H9 (cell line): ENCODE results near the gene TBC1D24. TPM values are rescaled to one million over a fixed set of nuclear protein-coding genes. Genes with fewer than 3 reads are reported as not detected.
A peak's percentile ranks its signal among the peaks of the same experiment; 100 is the strongest.
"Not testable (repeated sequence)": the region's sequence is repeated elsewhere in the genome, so short reads cannot be mapped to it uniquely, and the experiment has no call there.

ENCODE experiments used
- DNase-seq: peaks from one replicate; pipeline ENCODE4 v3.0.0-alpha.2; 2017
- H2AFZ ChIP-seq: one replicate; pipeline ENCODE4 v1.6.1; 2013; ENCODE audit warnings: mild to moderate bottlenecking, low read length, control low read depth, moderate library complexity
- H2AK5ac ChIP-seq: 2 replicates; pipeline ENCODE4 v1.6.1; 2013; ENCODE audit warnings: low read length, control low read depth, mixed read lengths; ENCODE audit not compliant: insufficient read length
- H2BK120ac ChIP-seq: one replicate; pipeline ENCODE4 v1.6.1; 2013; ENCODE audit warnings: low read depth, mild to moderate bottlenecking, low read length, control low read depth, inconsistent platforms; ENCODE audit not compliant: poor library complexity, severe bottlenecking
- H2BK12ac ChIP-seq: 2 replicates; pipeline ENCODE4 v1.6.1; 2013; ENCODE audit warnings: low read length, control low read depth, mixed read lengths, low read depth; ENCODE audit not compliant: insufficient read length
- H2BK15ac ChIP-seq: 2 replicates; pipeline ENCODE4 v1.6.1; 2013; ENCODE audit warnings: low read depth, low read length, control low read depth
- H2BK20ac ChIP-seq: one replicate; pipeline ENCODE4 v1.6.1; 2013; ENCODE audit warnings: low read depth, mild to moderate bottlenecking, low read length, control low read depth, inconsistent platforms; ENCODE audit not compliant: poor library complexity, severe bottlenecking
- H2BK5ac ChIP-seq: 2 replicates; pipeline ENCODE4 v1.6.1; 2013; ENCODE audit warnings: low read length, control low read depth, mixed read lengths; ENCODE audit not compliant: insufficient read length
- H3K14ac ChIP-seq: 2 replicates; pipeline ENCODE4 v1.6.1; 2013; ENCODE audit warnings: low read length, control low read depth; ENCODE audit not compliant: insufficient read depth
- H3K18ac ChIP-seq: 2 replicates; pipeline ENCODE4 v1.6.1; 2013; ENCODE audit warnings: low read depth, mild to moderate bottlenecking, mixed read lengths, low read length, control low read depth; ENCODE audit not compliant: insufficient read length
- H3K23ac ChIP-seq: 2 replicates; pipeline ENCODE4 v1.6.1; 2013; ENCODE audit warnings: low read length, control low read depth, mixed read lengths, low read depth; ENCODE audit not compliant: insufficient read length
- H3K23me2 ChIP-seq: 2 replicates; pipeline ENCODE4 v1.6.1; 2013; ENCODE audit warnings: low read depth, mild to moderate bottlenecking, mixed read lengths, low read length, control low read depth; ENCODE audit not compliant: insufficient read length, poor library complexity, severe bottlenecking
- H3K27ac ChIP-seq: 2 replicates; pipeline ENCODE4 v1.5.1; 2013; ENCODE audit warnings: low read length, control low read depth, mixed read lengths, low read depth; ENCODE audit not compliant: insufficient read length
- H3K27me3 ChIP-seq: 2 replicates; pipeline ENCODE4 v1.6.1; 2013; ENCODE audit warnings: low read length, control low read depth, inconsistent platforms; ENCODE audit not compliant: insufficient read depth
- H3K4ac ChIP-seq: 2 replicates; pipeline ENCODE4 v1.6.1; 2013; ENCODE audit warnings: low read depth, mild to moderate bottlenecking, control low read depth, inconsistent platforms, low read length, moderate library complexity
- H3K4me1 ChIP-seq: 2 replicates; pipeline ENCODE4 v1.6.1; 2013; ENCODE audit warnings: low read length, control low read depth, inconsistent platforms; ENCODE audit not compliant: insufficient read depth
- H3K4me2 ChIP-seq: 2 replicates; pipeline ENCODE4 v1.6.1; 2013; ENCODE audit warnings: low read length, control low read depth, mixed read lengths; ENCODE audit not compliant: insufficient read length, insufficient read depth
- H3K56ac ChIP-seq: 2 replicates; pipeline ENCODE4 v1.6.1; 2013; ENCODE audit warnings: low read depth, mild to moderate bottlenecking, mixed read lengths, low read length, control low read depth; ENCODE audit not compliant: insufficient read length
- H3K79me1 ChIP-seq: 2 replicates; pipeline ENCODE4 v1.6.1; 2013; ENCODE audit warnings: low read depth, mild to moderate bottlenecking, moderate library complexity, low read length, control low read depth, inconsistent platforms; ENCODE audit not compliant: insufficient read depth, poor library complexity, severe bottlenecking
- H3K79me2 ChIP-seq: 2 replicates; pipeline ENCODE4 v1.6.1; 2013; ENCODE audit warnings: low read length, control low read depth, inconsistent platforms; ENCODE audit not compliant: insufficient read depth
- H3K9ac ChIP-seq: 2 replicates; pipeline ENCODE4 v1.6.1; 2013; ENCODE audit warnings: low read length, control low read depth, mixed read lengths; ENCODE audit not compliant: insufficient read length; ENCODE audit errors: extremely low read depth
- H3K9me3 ChIP-seq: one replicate; pipeline ENCODE4 v1.6.1; 2013; ENCODE audit warnings: low read depth, low read length, inconsistent platforms; ENCODE audit not compliant: control insufficient read depth
- H3T11ph ChIP-seq: one replicate; pipeline ENCODE4 v1.6.1; 2013; ENCODE audit warnings: mild to moderate bottlenecking, low read length, control low read depth, inconsistent platforms
- H4K20me1 ChIP-seq: one replicate; pipeline ENCODE4 v1.6.1; 2013; ENCODE audit not compliant: control insufficient read depth, insufficient read length, insufficient read depth
- H4K5ac ChIP-seq: 2 replicates; pipeline ENCODE4 v1.6.1; 2013; ENCODE audit warnings: low read depth, mild to moderate bottlenecking, mixed read lengths, low read length, control low read depth; ENCODE audit not compliant: insufficient read length
- H4K8ac ChIP-seq: replicated peaks from 2 replicates; pipeline ENCODE4 v1.6.1; 2013; ENCODE audit warnings: low read length, control low read depth, mixed read lengths, low read depth; ENCODE audit not compliant: insufficient read length
- H4K91ac ChIP-seq: 2 replicates; pipeline ENCODE4 v1.6.1; 2013; ENCODE audit warnings: low read depth, mild to moderate bottlenecking, moderate library complexity, mixed read lengths, low read length, control low read depth; ENCODE audit not compliant: insufficient read length
- H3K27ac Mint-ChIP-seq, 3 experiments: 2 replicates in 2 of 3; 3 replicates in 1 of 3; pipeline ENCODE4 v1.8.0; 2020 to 2021; ENCODE audit warnings: mixed read lengths in 3 of 3, mild to moderate bottlenecking in 1 of 3, moderate library complexity in 1 of 3
- H3K27me3 Mint-ChIP-seq: 2 replicates; pipeline ENCODE4 v1.8.0; 2021; ENCODE audit warnings: low read depth, mild to moderate bottlenecking, moderate library complexity, mixed read lengths
- H3K36me3 Mint-ChIP-seq, 3 experiments: 2 replicates in 2 of 3; 3 replicates in 1 of 3; pipeline ENCODE4 v1.8.0; 2020 to 2021; ENCODE audit warnings: low read depth in 3 of 3, mixed read lengths in 3 of 3; ENCODE audit not compliant: insufficient read depth in 1 of 3
- H3K4me1 Mint-ChIP-seq, 2 experiments: 2 replicates each; pipeline ENCODE4 v1.8.0; 2020; ENCODE audit warnings: mixed read lengths in 2 of 2
- H3K4me3 Mint-ChIP-seq, 2 experiments: 2 replicates in 1 of 2; 3 replicates in 1 of 2; pipeline ENCODE4 v1.8.0; 2020 to 2021; ENCODE audit warnings: mild to moderate bottlenecking in 2 of 2, mixed read lengths in 2 of 2, moderate library complexity in 1 of 2
- H3K9me3 Mint-ChIP-seq, 2 experiments: 2 replicates in 1 of 2; 3 replicates in 1 of 2; pipeline ENCODE4 v1.8.0; 2020; ENCODE audit warnings: mild to moderate bottlenecking in 2 of 2, mixed read lengths in 2 of 2, moderate library complexity in 1 of 2
- WGBS: extraction: QIAGEN DNeasy Blood & Tissue Kit; methylation state at CpG from one replicate; pipeline ENCODE4 v1.1.7; 2013; ENCODE audit warnings: missing lambda C conversion rate, low lambda C conversion rate, mixed read lengths; ENCODE audit not compliant: insufficient read length; ENCODE audit errors: extremely low coverage; 5-methylcytosine and 5-hydroxymethylcytosine counted together
- total RNA-seq: library from RNA; stranded (reverse); gene quantifications from 2 replicates; pipeline ENCODE4 v1.2.1, GENCODE V29; 2021
- TF ChIP-seq, protein P1 (sequence below): fragments of 200-600 bp; sonication (generic); conservative IDR thresholded peaks from 3 replicates; pipeline ENCODE4 v1.8.0; 2021; ENCODE audit warnings: antibody characterized with exemption, mild to moderate bottlenecking

The TBC1D24 gene
- total RNA-seq, 1 experiment from 2014 or later = 19.0 TPM

- H3K27me3 ChIP-seq = no peaks in the 10 kb centered on the region
- peak within 1 kb of the TSS; percentile 68 to 86 for H3K4me3 Mint-ChIP-seq
These were observed 62.8 kb downstream of the TBC1D24 start, which contains the start of gene PDPK1 for GRCh38 chr16:2537451-2538379. PDPK1 (plus strand) TSS chr16:2538021; CDS start chr16:2538113, 92 bp downstream.

DNA sequence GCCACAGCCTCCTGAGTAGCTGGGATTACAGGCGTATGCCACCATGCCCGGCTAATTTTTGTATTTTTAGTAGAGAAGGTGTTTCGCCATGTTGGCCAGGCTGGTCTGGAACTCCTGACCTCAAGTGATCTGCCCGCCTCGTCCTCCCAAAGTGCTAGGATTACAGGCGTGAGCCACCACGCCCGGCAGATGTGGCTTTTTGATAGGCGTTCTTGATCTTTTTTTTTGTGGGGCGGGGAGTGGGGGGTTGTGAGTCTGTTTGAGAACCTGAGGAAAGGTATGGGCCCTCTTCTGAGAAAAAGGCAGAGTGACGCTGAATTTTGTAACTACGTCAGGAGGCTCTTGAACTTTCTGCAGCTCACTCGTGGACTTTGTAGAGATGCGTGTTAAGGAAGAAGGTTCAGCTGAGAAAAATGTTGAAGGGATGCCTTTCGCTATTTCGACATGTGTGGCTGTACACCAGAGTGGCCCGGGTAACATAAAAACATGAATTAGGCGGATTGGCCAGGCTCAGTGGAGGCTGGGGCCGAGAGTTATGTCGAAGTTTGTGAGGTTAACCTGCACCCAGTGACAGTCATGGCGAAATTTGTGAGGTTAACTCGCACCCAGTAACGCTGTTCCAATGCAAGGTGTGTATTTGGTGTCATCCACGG, 64.4 kb downstream of the TBC1D24 start:
- H2AFZ ChIP-seq, H3K27ac ChIP-seq, H3K27ac Mint-ChIP-seq, H4K20me1 ChIP-seq, H4K5ac ChIP-seq, H3K9ac ChIP-seq, H3K36me3 Mint-ChIP-seq, H3K23ac ChIP-seq, H3K9me3 Mint-ChIP-seq, H3K79me1 ChIP-seq, H3K23me2 ChIP-seq, H2BK12ac ChIP-seq, H3K56ac ChIP-seq, H3K9me3 ChIP-seq, H3K4ac ChIP-seq, H3K14ac ChIP-seq, DNase-seq, H3K18ac ChIP-seq, H2BK120ac ChIP-seq, H3K4me2 ChIP-seq, H4K91ac ChIP-seq, H4K8ac ChIP-seq, H3K27me3 Mint-ChIP-seq, H2AK5ac ChIP-seq, H2BK20ac ChIP-seq, H3K79me2 ChIP-seq, H3K27me3 ChIP-seq, H3T11ph ChIP-seq, H3K4me1 ChIP-seq, H2BK15ac ChIP-seq, H2BK5ac ChIP-seq: not testable (repeated sequence)
- Mint-ChIP-seq H3K4me3 (peak overlapping the region; percentile 68 to 79), H3K4me1 (peaks cover 7 to 11% of the 10 kb centered on the region in 2 experiments)
- no CpG with 5 or more reads among the region's 24 CpGs for WGBS

More at GRCh38 chr16:2537451-2538379, 62.8 kb downstream of the TBC1D24 start, which contains the start of gene PDPK1:
- Histone ChIP-seq H3K4me2 (peak within 1 kb of the TSS; percentile 71), H3K9me3 (no peaks in the 10 kb centered on the region), H3K27ac (no peak within 1 kb of the TSS), H3K9ac (peak within 1 kb of the TSS; percentile 37), H3K4me1 (no peaks in the 10 kb centered on the region; the same call in 1 of the 2 replicates), H3K56ac (no peak within 1 kb of the TSS), H4K8ac (no peak within 1 kb of the TSS), H2BK15ac (no peak within 1 kb of the TSS), H3T11ph (no peak within 1 kb of the TSS), H4K20me1 (no peaks in the 10 kb centered on the region), H3K23me2 (peaks cover 2% of the 10 kb centered on the region), H4K5ac (no peak within 1 kb of the TSS), H3K79me2 (peaks cover 3% of the 10 kb centered on the region; the same call in 1 of the 2 replicates), H2AFZ (no peak within 1 kb of the TSS), H2BK20ac (no peak within 1 kb of the TSS), H3K14ac (no peak within 1 kb of the TSS), H3K23ac (no peak within 1 kb of the TSS), H2AK5ac (no peak within 1 kb of the TSS), H3K18ac (no peak within 1 kb of the TSS), H2BK120ac (no peak within 1 kb of the TSS), H2BK5ac (no peak within 1 kb of the TSS), H3K79me1 (peaks cover 6% of the 10 kb centered on the region), H4K91ac (no peak within 1 kb of the TSS), H2BK12ac (no peak within 1 kb of the TSS), H3K4ac (no peak within 1 kb of the TSS)
- Mint-ChIP-seq H3K27ac (peak within 1 kb of the TSS in 1 of 3 experiments; percentile 59; a peak in 2 of 7 replicates), H3K27me3 (peaks cover 4% of the 10 kb centered on the region; the same call in 1 of the 2 replicates), H3K4me1 (peaks cover 7 to 14% of the 10 kb centered on the region in 2 experiments), H3K9me3 (peaks cover 0 to 2% of the 10 kb centered on the region in 2 experiments; a peak in 1 of 5 replicates), H3K36me3 (peaks cover 0 to 4% (median 4%) of the 10 kb centered on the region in 3 experiments; a peak in 2 of 7 replicates)
- TF ChIP-seq, protein P1, sequence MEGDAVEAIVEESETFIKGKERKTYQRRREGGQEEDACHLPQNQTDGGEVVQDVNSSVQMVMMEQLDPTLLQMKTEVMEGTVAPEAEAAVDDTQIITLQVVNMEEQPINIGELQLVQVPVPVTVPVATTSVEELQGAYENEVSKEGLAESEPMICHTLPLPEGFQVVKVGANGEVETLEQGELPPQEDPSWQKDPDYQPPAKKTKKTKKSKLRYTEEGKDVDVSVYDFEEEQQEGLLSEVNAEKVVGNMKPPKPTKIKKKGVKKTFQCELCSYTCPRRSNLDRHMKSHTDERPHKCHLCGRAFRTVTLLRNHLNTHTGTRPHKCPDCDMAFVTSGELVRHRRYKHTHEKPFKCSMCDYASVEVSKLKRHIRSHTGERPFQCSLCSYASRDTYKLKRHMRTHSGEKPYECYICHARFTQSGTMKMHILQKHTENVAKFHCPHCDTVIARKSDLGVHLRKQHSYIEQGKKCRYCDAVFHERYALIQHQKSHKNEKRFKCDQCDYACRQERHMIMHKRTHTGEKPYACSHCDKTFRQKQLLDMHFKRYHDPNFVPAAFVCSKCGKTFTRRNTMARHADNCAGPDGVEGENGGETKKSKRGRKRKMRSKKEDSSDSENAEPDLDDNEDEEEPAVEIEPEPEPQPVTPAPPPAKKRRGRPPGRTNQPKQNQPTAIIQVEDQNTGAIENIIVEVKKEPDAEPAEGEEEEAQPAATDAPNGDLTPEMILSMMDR = no peak
- peak; percentile 95 for DNase-seq
- no CpG with 5 or more reads among the region's 126 CpGs for WGBS
